ENCODE measurements around the gene SETD7.
A peak's percentile ranks its signal among the peaks of the same experiment; 100 is the strongest.

Gene SETD7

GRCh38 chr4:139559089-139559479 lies 3.1 kb upstream of the SETD7 start:
- Histone ChIP-seq H3K27ac (ENCODE audit: low read length) (no peak overlapping the region), H3K9me3 (ENCODE audit: insufficient read depth, low read length, severe bottlenecking) (no peaks in the 10 kb centered on the region), H3K27me3 (ENCODE audit: insufficient read depth, low read length, poor library complexity) (peaks cover 24% of the 10 kb centered on the region), H3K4me3 (ENCODE audit: low read depth in 1 of 2, low read length in 2 of 2) (no peak overlapping the region), H3K9ac (ENCODE audit: low read depth, low read length) (no peak overlapping the region), H3K4me1 (ENCODE audit: insufficient read depth, low read length) (peaks cover 34% of the 10 kb centered on the region), H2AFZ (ENCODE audit: low read depth, low read length) (no peak overlapping the region), H3K4me2 (ENCODE audit: insufficient read depth, low read length) (no peak overlapping the region), H4K20me1 (ENCODE audit: insufficient read depth, low read length) (peaks cover 1% of the 10 kb centered on the region; the same call in 1 of the 2 replicates), H3K79me2 (ENCODE audit: insufficient read depth, low read length) (peaks cover 18% of the 10 kb centered on the region), H3K36me3 (ENCODE audit: insufficient read depth, low read length) (no peaks in the 10 kb centered on the region; the same call in 1 of the 2 replicates)
- DNase-seq (no peak), ATAC-seq (ENCODE audit: insufficient read depth, low read depth) (no peak)
- TF ChIP-seq CTCF (IDR thresholded peaks at IDR 0.05; ENCODE audit: borderline replicate concordance, extremely low read depth, low read length, poor library complexity, severe bottlenecking) (no peak), EZH2 (IDR thresholded peaks at IDR 0.05; ENCODE audit: borderline replicate concordance, low read depth, low read length, severe bottlenecking) (no peak)

GRCh38 chr4:139558235-139559088 lies 2.4 kb upstream of the SETD7 start:
- Histone ChIP-seq H3K9ac (ENCODE audit: low read depth, low read length) (no peak overlapping the region), H3K4me3 (ENCODE audit: low read depth in 1 of 2, low read length in 2 of 2) (no peak overlapping the region), H3K27ac (ENCODE audit: low read length) (no peak overlapping the region), H3K9me3 (ENCODE audit: insufficient read depth, low read length, severe bottlenecking) (no peaks in the 10 kb centered on the region), H3K4me1 (ENCODE audit: insufficient read depth, low read length) (peaks cover 39% of the 10 kb centered on the region), H3K79me2 (ENCODE audit: insufficient read depth, low read length) (peaks cover 25% of the 10 kb centered on the region), H2AFZ (ENCODE audit: low read depth, low read length) (no peak overlapping the region), H3K4me2 (ENCODE audit: insufficient read depth, low read length) (no peak overlapping the region), H4K20me1 (ENCODE audit: insufficient read depth, low read length) (peaks cover 7% of the 10 kb centered on the region; the same call in 1 of the 2 replicates), H3K36me3 (ENCODE audit: insufficient read depth, low read length) (no peaks in the 10 kb centered on the region; the same call in 1 of the 2 replicates), H3K27me3 (ENCODE audit: insufficient read depth, low read length, poor library complexity) (peaks cover 24% of the 10 kb centered on the region)
- ATAC-seq (ENCODE audit: insufficient read depth, low read depth) = no peak
- TF ChIP-seq EZH2 (IDR thresholded peaks at IDR 0.05; ENCODE audit: borderline replicate concordance, low read depth, low read length, severe bottlenecking) (no peak), CTCF (IDR thresholded peaks at IDR 0.05; ENCODE audit: borderline replicate concordance, extremely low read depth, low read length, poor library complexity, severe bottlenecking) (no peak)
- no peak for DNase-seq

- Histone ChIP-seq H3K27ac (ENCODE audit: low read length) (0 out of 2 replicates have a peak overlapping the region, but pooled peaks have one; percentile 4), H3K4me1 (ENCODE audit: insufficient read depth, low read length) (peaks cover 42% of the 10 kb centered on the region), H3K27me3 (ENCODE audit: insufficient read depth, low read length, poor library complexity) (peaks cover 24% of the 10 kb centered on the region), H3K36me3 (ENCODE audit: insufficient read depth, low read length) (no peaks in the 10 kb centered on the region; the same call in 1 of the 2 replicates), H3K9me3 (ENCODE audit: insufficient read depth, low read length, severe bottlenecking) (no peaks in the 10 kb centered on the region), H2AFZ (ENCODE audit: low read depth, low read length) (peak overlapping the region; percentile 95), H3K4me3 (ENCODE audit: low read depth in 1 of 2, low read length in 2 of 2) (peak overlapping the region; percentile 65 to 88; a peak in 3 of 4 replicates), H3K4me2 (ENCODE audit: insufficient read depth, low read length) (peak overlapping the region; percentile 97), H3K79me2 (ENCODE audit: insufficient read depth, low read length) (peaks cover 33% of the 10 kb centered on the region), H3K9ac (ENCODE audit: low read depth, low read length) (peak overlapping the region; percentile 94), H4K20me1 (ENCODE audit: insufficient read depth, low read length) (peaks cover 10% of the 10 kb centered on the region; the same call in 1 of the 2 replicates)
- no peak for DNase-seq
- no peak for ATAC-seq (ENCODE audit: insufficient read depth, low read depth)
- no peak for TF ChIP-seq CTCF (IDR thresholded peaks at IDR 0.05; ENCODE audit: borderline replicate concordance, extremely low read depth, low read length, poor library complexity, severe bottlenecking)
- TF ChIP-seq EZH2 (IDR thresholded peaks at IDR 0.05; ENCODE audit: borderline replicate concordance, low read depth, low read length, severe bottlenecking) = peak; percentile 82
These were observed 1.6 kb upstream of the SETD7 start for GRCh38 chr4:139557556-139558110.
